ENCODE data around the gene NPEPPS.
"Not testable (repeated sequence)": the region's sequence is repeated elsewhere in the genome, so short reads cannot be mapped to it uniquely, and the experiment has no call there.

The NPEPPS gene, protein sequence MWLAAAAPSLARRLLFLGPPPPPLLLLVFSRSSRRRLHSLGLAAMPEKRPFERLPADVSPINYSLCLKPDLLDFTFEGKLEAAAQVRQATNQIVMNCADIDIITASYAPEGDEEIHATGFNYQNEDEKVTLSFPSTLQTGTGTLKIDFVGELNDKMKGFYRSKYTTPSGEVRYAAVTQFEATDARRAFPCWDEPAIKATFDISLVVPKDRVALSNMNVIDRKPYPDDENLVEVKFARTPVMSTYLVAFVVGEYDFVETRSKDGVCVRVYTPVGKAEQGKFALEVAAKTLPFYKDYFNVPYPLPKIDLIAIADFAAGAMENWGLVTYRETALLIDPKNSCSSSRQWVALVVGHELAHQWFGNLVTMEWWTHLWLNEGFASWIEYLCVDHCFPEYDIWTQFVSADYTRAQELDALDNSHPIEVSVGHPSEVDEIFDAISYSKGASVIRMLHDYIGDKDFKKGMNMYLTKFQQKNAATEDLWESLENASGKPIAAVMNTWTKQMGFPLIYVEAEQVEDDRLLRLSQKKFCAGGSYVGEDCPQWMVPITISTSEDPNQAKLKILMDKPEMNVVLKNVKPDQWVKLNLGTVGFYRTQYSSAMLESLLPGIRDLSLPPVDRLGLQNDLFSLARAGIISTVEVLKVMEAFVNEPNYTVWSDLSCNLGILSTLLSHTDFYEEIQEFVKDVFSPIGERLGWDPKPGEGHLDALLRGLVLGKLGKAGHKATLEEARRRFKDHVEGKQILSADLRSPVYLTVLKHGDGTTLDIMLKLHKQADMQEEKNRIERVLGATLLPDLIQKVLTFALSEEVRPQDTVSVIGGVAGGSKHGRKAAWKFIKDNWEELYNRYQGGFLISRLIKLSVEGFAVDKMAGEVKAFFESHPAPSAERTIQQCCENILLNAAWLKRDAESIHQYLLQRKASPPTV

DNA sequence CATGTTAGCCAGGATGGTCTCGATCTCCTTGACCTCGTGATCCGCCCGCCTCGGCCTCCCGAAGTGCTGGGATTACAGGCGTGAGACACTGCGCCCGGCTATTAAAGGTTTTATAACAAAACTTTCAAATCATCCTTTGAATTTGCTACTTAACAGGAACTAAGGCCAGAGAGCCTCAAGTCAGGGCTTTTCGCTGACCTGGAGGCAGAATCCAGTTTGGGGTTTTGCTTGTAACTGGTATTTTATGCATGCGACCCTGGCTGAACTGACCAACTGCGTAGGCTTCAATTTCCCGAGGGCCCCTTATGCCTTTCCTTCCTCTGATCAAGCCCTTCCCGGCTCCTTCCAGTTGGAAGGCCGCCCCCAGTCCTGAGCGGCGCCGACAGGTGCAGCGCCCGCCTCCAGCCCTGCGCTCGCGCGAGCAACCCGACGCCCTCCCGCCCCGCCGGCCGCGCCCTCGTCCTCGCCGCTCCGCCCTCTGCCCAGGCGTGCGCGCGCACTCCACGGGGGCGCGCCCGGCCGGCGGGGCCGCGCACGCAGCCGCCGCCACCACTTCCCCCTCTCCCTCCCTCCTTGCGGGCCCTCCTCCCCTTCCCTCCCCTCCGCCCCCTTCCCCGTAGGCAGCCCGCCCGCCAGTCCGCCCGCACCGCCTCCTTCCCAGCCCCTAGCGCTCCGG, at the start of gene NPEPPS:
Gene NPEPPS (plus strand): TSS at position 552 of the 676 bp plus-strand sequence. CDS start 193 bp downstream, outside the sequence.
- DNase-seq, result peak; percentile 65 to 76

GRCh38 chr17:47491841-47492212, 39.1 kb upstream of the NPEPPS start:
- DNase-seq, result not testable (repeated sequence)

DNA sequence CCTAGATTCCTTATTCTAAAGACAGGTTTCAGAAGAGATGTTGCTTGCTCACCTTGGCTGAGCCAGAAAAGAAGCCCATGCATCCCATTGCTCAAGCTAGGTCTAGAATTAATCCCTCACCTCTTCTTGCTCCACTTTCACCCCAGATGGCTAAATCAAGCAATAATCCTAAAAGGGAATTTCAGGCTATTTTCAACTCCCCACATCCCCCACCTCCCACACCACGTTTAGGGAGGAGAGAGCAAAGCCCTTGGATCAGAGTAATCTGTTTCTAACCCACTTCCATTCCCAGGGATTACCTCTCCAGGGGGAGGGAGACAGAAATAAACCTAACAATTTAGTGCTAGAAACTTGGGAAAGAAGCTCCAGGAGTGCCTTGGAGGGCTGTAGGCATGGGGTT, 31.8 kb upstream of the NPEPPS start:
- not testable (repeated sequence) for DNase-seq

GRCh38 chr17:47499494-47499893, 31.4 kb upstream of the NPEPPS start:
- not testable (repeated sequence) for DNase-seq

DNA sequence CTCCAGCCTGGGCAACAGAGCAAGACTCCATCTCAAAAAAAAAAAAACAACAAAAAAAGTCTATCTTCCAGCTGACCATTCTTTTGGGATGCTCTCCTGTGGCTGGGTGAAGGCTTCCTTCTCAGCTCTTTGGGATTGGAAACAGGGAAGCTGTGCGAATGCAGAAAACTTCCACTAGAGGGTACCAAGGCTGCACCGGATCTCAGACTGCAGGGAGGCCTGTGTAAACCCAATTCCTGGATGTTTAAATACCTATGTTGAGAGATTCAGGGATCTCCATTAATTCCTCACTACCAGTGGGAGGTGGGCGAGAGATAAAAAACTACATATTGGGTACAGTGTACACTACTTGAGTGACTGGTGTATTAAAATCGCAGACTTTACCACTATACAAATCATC, 30.3 kb upstream of the NPEPPS start:
- DNase-seq, result not testable (repeated sequence)

- DNase-seq, result not testable (repeated sequence)
Measured at GRCh38 chr17:47502122-47502731, 28.7 kb upstream of the NPEPPS start.

DNA sequence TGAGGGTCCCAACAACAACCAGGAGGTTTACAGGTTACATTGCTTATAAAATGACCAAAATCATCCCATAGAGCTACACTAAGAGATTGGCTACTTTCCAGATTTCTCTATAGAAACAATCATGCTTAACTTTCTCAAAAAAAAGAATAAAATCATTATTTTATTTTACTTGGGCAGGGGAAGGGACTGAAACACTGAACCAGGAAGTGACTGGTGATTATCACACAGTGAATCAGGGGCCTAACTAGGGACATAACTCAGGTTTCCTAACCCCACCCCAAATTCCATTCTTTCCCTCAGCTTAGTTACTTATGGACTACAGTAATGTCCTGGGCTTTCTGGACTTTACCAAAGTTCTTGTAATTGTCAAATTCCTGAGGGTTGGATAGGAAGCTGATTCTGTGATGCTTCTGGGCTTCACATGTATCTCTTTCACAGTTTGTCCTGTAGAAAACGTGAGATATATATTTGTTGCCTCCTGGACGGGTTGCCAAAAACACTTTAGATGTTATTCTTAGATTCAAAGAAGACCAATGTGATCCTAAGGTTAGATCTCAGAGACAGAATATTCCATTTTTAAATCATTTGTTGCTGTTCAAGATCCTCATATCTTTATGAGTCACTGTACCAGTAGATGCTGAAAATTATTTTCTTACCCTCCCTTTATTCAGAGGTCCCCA, 28.0 kb upstream of the NPEPPS start:
- DNase-seq, result not testable (repeated sequence)

GRCh38 chr17:47511701-47512146, 19.2 kb upstream of the NPEPPS start:
- peak in 1 of 2 donors; percentile 54 for DNase-seq

DNA sequence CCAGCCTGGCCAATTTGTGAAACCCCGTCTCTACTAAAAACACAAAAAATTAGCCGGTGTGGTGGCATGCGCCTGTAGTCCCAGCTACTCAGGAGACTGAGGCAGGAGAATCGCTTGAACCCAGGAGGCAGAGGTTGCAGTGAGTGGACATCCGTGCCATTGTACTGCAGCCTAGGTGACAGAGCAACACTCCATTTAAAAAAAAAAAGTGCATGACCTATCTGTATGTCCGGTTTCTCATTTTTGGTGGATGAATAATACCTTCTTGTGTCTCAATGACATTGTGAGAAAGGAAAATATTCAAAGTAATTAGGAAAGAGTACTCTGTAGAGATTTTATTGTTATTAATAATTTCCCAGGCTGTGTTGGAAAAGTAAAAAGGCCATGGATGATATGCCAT, 17.6 kb upstream of the NPEPPS start:
- not testable (repeated sequence) for DNase-seq

DNA sequence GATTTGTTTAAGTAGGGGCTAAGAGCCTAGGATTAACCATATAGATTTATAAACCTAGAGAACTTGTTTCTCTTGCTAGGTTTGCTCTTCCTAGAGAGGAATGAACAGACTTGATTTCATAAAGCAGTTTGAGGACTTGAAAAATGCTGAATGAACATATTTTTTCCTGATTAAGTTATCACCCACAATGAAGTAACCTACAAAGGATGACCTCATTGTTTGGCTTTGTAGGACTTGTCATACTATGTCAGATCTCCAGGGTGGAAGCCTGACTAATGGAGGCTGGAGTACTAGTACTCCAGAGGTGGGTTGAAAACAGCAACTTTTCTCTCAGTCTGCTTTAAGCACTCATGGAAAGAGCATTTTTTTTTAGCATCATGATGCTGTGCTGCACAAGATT, 12.0 kb upstream of the NPEPPS start:
- DNase-seq, result not testable (repeated sequence)

GRCh38 chr17:47519365-47519764, 11.5 kb upstream of the NPEPPS start:
- DNase-seq, result not testable (repeated sequence)

- not testable (repeated sequence) for DNase-seq
Measured at GRCh38 chr17:47520279-47520678, 10.6 kb upstream of the NPEPPS start.

GRCh38 chr17:47521434-47521833, 9.5 kb upstream of the NPEPPS start:
- not testable (repeated sequence) for DNase-seq

GRCh38 chr17:47522341-47522740, 8.6 kb upstream of the NPEPPS start:
- not testable (repeated sequence) for DNase-seq

DNA sequence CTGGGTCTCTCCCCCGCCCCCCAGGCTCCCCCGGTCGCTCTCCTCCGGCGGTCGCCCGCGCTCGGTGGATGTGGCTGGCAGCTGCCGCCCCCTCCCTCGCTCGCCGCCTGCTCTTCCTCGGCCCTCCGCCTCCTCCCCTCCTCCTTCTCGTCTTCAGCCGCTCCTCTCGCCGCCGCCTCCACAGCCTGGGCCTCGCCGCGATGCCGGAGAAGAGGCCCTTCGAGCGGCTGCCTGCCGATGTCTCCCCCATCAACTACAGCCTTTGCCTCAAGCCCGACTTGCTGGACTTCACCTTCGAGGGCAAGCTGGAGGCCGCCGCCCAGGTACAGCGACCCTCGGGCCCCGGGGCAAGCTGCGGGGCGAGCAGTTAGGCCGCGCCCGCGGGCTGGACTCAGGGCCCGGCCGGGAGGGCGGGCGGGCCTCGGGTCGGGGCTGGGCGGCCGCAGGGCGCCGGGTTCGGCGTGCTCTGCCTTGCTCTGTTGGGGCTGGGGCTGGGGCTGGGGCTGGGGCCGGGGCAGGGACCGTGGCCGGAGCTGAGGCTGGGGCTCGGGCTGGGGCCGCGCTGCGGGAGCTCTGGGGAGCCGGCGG, 419 bp downstream of the NPEPPS start:
- DNase-seq, result peak in 1 of 2 donors; percentile 24

DNA sequence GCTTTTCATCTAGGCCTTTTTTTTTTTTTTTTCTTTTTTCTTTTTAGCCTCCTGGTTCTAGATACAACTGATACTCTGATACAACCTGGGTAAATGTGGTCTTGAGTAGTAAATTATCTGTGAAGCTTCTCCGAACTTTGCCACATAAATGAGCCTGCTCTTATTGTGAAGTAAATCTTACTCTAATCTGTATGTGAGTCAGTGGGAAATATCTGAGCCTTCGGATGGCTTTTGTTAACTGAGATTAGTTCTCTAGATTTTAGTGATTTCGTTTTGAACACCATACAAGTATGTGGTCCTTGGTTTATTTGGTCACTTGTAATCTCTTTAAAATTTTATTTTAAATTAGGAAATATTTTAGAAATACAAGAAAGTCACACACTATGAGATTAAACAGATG, 8.2 kb downstream of the NPEPPS start:
- not testable (repeated sequence) for DNase-seq

DNA sequence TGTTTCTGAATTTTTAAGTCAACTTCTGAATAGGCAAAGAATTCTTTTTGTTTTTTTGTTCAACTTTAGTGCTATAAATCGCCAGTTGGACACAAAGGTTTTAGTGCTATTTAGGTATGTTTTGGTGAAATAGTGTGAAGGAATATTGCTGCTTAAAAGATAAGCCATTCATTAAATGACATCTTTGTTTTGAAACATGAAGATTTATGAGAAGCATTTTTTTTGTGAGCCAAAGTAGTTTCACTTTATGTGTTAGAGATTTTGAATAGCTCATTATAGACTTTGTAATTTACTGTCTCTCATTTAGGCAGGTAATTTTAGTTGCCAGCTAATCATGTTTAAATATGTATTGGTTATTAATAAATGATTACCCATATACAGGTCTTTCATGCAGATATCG, 10.8 kb downstream of the NPEPPS start:
- DNase-seq, result not testable (repeated sequence)

- not testable (repeated sequence) for DNase-seq
Measured at GRCh38 chr17:47544327-47544726, 13.4 kb downstream of the NPEPPS start.

DNA sequence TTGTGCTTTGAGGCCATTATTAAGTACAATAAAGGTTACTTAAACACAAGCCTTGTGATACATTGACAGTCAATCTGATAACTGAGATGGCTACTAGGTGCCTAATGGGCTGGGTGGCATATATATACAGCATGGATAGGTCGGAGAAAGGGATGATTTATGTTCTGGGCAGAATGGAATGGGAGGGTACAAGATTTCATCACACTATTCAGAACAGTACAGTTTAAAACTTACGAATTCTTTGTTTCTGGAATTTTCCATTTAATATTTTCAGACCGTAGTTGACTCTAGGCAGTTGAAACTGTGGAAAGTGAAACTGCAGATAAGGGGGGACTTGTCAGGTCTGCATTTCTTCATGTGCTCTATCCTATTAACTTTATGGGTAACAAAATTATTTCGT, 23.8 kb downstream of the NPEPPS start:
- DNase-seq, result not testable (repeated sequence)

DNA sequence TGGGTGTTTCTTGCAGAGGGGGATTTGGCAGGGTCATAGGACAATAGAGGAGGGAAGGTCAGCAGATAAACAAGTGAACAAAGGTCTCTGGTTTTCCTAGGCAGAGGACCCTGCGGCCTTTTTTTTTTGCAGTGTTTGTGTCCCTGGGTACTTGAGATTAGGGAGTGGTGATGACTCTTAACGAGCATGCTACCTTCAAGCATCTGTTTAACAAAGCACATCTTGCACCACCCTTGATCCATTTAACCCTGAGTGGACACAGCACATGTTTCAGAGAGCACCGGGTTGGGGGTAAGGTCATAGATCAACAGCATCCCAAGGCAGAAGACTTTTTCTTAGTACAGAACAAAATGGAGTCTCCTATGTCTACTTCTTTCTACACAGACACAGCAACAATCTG, 25.2 kb downstream of the NPEPPS start:
- DNase-seq, result not testable (repeated sequence)

- DNase-seq, result not testable (repeated sequence)
Measured at GRCh38 chr17:47560517-47561043, 29.7 kb downstream of the NPEPPS start.

Measured in bone marrow (tissue), 2 donors.